Lower lobe of right lung (tissue), 2 donors: Measurements from ENCODE around the gene ACSL3. TPM values are rescaled to one million over a fixed set of nuclear protein-coding genes. Genes with fewer than 3 reads are reported as not detected.

Experiments used
- ATAC-seq, 2 donors: fragments of 200-7000 bp; cut with Tn5 transposase; one replicate each; pipeline ENCODE4 v1.9.1; 2020 to 2022; ENCODE audit warnings: mild to moderate bottlenecking in 2 of 2, moderate library complexity in 2 of 2
- DNase-seq: peaks from one replicate; pipeline ENCODE4 v3.0.0-alpha.2; 2020
- H3K27ac ChIP-seq: fragments of 200-600 bp; one replicate; pipeline ENCODE4 v1.8.0; 2022
- H3K27me3 ChIP-seq: fragments of 200-600 bp; one replicate; pipeline ENCODE4 v1.8.0; 2022; ENCODE audit warnings: low read depth
- H3K36me3 ChIP-seq: fragments of 200-600 bp; one replicate; pipeline ENCODE4 v1.8.0; 2022; ENCODE audit warnings: mild to moderate bottlenecking
- H3K4me1 ChIP-seq: fragments of 200-600 bp; one replicate; pipeline ENCODE4 v1.8.0; 2022
- H3K4me3 ChIP-seq: fragments of 200-600 bp; one replicate; pipeline ENCODE4 v1.8.0; 2022; ENCODE audit warnings: mild to moderate bottlenecking
- H3K9me3 ChIP-seq: fragments of 200-600 bp; one replicate; pipeline ENCODE4 v1.8.0; 2022
- intact Hi-C: fragments of 100-400 bp; cut with DNase I; formaldehyde crosslinking; loops from one replicate; pipeline ENCODE4 v1.11.0; 2022
- total RNA-seq: library from RNA; stranded (reverse); fragmentation: NEBNext Ultra II Directional; extraction: Animal tissue kit (Norgen Biotek cat#: 25700); gene quantifications from one replicate; pipeline ENCODE4 v1.2.1, GENCODE V29; 2021
- TF ChIP-seq, protein P1 (sequence below): fragments of 200-600 bp; IDR thresholded peaks from one replicate; pipeline ENCODE4 v1.8.0; 2022; ENCODE audit warnings: antibody characterized with exemption, mild to moderate bottlenecking
- donor health status: DM: no; HTN: yes; CAD: no; lungs with severe emphysema.

The ACSL3 gene
- total RNA-seq, 1 donor from 2014 or later: 74.2 TPM

GRCh38 chr2:222922019-222922800, 61.4 kb downstream of the ACSL3 start:
- no peak overlapping the region for H3K27ac ChIP-seq
- intact Hi-C loops: no loop called here
- peaks cover 10% of the 10 kb centered on the region for H3K4me1 ChIP-seq
- H3K9me3 ChIP-seq: no peaks in the 10 kb centered on the region
- no peak for ATAC-seq
- H3K27me3 ChIP-seq: no peaks in the 10 kb centered on the region
- no peak overlapping the region for H3K4me3 ChIP-seq
- TF ChIP-seq, protein P1, sequence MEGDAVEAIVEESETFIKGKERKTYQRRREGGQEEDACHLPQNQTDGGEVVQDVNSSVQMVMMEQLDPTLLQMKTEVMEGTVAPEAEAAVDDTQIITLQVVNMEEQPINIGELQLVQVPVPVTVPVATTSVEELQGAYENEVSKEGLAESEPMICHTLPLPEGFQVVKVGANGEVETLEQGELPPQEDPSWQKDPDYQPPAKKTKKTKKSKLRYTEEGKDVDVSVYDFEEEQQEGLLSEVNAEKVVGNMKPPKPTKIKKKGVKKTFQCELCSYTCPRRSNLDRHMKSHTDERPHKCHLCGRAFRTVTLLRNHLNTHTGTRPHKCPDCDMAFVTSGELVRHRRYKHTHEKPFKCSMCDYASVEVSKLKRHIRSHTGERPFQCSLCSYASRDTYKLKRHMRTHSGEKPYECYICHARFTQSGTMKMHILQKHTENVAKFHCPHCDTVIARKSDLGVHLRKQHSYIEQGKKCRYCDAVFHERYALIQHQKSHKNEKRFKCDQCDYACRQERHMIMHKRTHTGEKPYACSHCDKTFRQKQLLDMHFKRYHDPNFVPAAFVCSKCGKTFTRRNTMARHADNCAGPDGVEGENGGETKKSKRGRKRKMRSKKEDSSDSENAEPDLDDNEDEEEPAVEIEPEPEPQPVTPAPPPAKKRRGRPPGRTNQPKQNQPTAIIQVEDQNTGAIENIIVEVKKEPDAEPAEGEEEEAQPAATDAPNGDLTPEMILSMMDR: no peak
- H3K36me3 ChIP-seq: peaks cover 79% of the 10 kb centered on the region
- DNase-seq: no peak

DNA sequence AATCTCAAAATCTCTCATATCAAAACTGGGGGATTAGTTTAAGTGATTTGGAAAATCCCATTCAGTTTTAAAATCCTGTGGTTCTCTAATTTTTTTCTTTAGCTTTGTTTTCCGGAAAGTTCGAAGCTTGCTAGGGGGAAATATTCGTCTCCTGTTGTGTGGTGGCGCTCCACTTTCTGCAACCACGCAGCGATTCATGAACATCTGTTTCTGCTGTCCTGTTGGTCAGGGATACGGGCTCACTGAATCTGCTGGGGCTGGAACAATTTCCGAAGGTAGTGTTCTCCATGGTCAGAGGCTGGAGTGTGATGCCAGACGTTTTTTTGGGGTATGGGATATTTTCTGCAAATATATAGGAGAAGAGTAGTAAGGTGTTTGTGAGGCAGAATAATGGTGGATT, 66.1 kb downstream of the ACSL3 start:
- no peak overlapping the region for H3K27ac ChIP-seq
- H3K9me3 ChIP-seq: no peaks in the 10 kb centered on the region
- DNase-seq (no peak), ATAC-seq (no peak)
- intact Hi-C loops: no loop called here
- no peak overlapping the region for H3K4me3 ChIP-seq
- H3K27me3 ChIP-seq: no peaks in the 10 kb centered on the region
- TF ChIP-seq, protein P1: no peak
- H3K4me1 ChIP-seq: no peaks in the 10 kb centered on the region
- peaks cover 72% of the 10 kb centered on the region for H3K36me3 ChIP-seq

DNA sequence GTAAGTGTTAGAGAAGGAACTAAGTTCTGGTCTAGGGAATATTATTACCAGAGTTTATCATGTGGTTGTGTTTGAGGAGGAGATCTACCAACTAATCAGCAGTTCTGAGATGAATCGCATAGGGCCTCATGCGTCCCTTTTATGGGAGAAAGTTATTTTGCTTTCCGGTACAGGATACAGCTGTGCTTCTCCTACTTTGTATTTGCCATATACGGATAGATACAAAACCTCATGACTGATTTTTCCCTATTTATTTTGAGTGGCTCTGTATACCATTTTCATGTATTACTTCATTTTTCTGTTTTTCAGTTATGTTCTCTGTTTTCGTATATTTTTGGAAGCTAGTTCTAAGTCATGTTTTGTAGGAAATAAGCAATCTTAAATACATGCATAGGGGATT, 66.8 kb downstream of the ACSL3 start:
- no peaks in the 10 kb centered on the region for H3K9me3 ChIP-seq
- no peaks in the 10 kb centered on the region for H3K27me3 ChIP-seq
- ATAC-seq (no peak), DNase-seq (no peak)
- TF ChIP-seq, protein P1: no peak
- no peak overlapping the region for H3K4me3 ChIP-seq
- no peaks in the 10 kb centered on the region for H3K4me1 ChIP-seq
- no peak overlapping the region for H3K27ac ChIP-seq
- peaks cover 70% of the 10 kb centered on the region for H3K36me3 ChIP-seq
- intact Hi-C loops: no loop called here

- TF ChIP-seq, protein P1: no peak
- Histone ChIP-seq H3K4me1 (no peaks in the 10 kb centered on the region), H3K27ac (no peak overlapping the region), H3K4me3 (no peak overlapping the region), H3K36me3 (peaks cover 68% of the 10 kb centered on the region), H3K27me3 (no peaks in the 10 kb centered on the region), H3K9me3 (no peaks in the 10 kb centered on the region)
- ATAC-seq: no peak
- intact Hi-C loops: no loop called here
- DNase-seq: no peak
Observed at GRCh38 chr2:222928335-222928734, 67.5 kb downstream of the ACSL3 start.

DNA sequence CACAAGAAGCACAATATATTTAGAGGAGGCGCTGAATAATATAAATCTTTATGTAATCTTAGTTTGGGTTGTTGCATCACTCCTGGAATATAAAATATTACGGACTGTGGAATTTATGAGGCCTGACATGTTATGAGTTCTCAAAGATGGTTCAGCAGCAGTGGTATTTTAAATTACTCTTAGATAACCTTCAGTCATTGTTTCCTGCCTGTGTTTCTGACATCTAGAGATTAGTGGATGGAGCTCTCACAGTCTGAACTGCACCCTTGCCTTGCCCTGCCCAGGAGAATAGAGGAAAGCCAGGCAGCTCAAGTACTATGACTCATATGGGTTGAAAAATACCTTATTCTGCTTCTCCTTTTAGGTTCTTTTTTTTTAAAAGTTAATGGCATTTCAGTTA, 70.0 kb downstream of the ACSL3 start:
- intact Hi-C loops: no loop called here
- no peak for ATAC-seq
- TF ChIP-seq, protein P1: no peak
- Histone ChIP-seq H3K27me3 (no peaks in the 10 kb centered on the region), H3K36me3 (peaks cover 71% of the 10 kb centered on the region), H3K27ac (no peak overlapping the region), H3K9me3 (no peaks in the 10 kb centered on the region), H3K4me3 (no peak overlapping the region), H3K4me1 (no peaks in the 10 kb centered on the region)
- no peak for DNase-seq
